ENCODE results near the gene RAC3. TPM values are rescaled to one million over a fixed set of nuclear protein-coding genes. Genes with fewer than 3 reads are reported as not detected.

Gene RAC3
- total RNA-seq, 1 donor from 2014 or later: 8.9 TPM

- DNase-seq (ENCODE audit: low spot score): no peak
These were observed 44.7 kb downstream of the RAC3 start for GRCh38 chr17:82076018-82076784.

- DNase-seq (ENCODE audit: low spot score): no peak
These were observed 45.5 kb downstream of the RAC3 start for GRCh38 chr17:82076785-82077591.

- no peak for DNase-seq (ENCODE audit: low spot score)
These were observed 46.3 kb downstream of the RAC3 start for GRCh38 chr17:82077617-82078358.

GRCh38 chr17:82078433-82078832 is 47.0 kb downstream of the RAC3 start:
- DNase-seq (ENCODE audit: low spot score): no peak

GRCh38 chr17:82079001-82079677 is 47.7 kb downstream of the RAC3 start:
- DNase-seq (ENCODE audit: low spot score): no peak

- DNase-seq (ENCODE audit: low spot score): no peak
These were observed 48.7 kb downstream of the RAC3 start for GRCh38 chr17:82080048-82080788.

GRCh38 chr17:82080789-82081464 is 49.4 kb downstream of the RAC3 start:
- DNase-seq (ENCODE audit: low spot score): no peak

- DNase-seq (ENCODE audit: low spot score): no peak
These were observed 50.1 kb downstream of the RAC3 start for GRCh38 chr17:82081546-82081945.

GRCh38 chr17:82081966-82082365 is 50.5 kb downstream of the RAC3 start:
- no peak for DNase-seq (ENCODE audit: low spot score)

GRCh38 chr17:82082456-82082855 is 51.0 kb downstream of the RAC3 start:
- DNase-seq (ENCODE audit: low spot score): no peak

GRCh38 chr17:82083009-82083408 is 51.5 kb downstream of the RAC3 start:
- no peak for DNase-seq (ENCODE audit: low spot score)

Other genes starting within 250 kb of the RAC3 start
- gene GCGR, start 227.5 kb upstream of the RAC3 start, total RNA-seq: 0.20 TPM
- gene MCRIP1, start 198.4 kb upstream of the RAC3 start, total RNA-seq: 85.3 TPM
- gene PPP1R27, start 196.6 kb upstream of the RAC3 start, total RNA-seq: not detected
- 611 TPM for gene P4HB, start 171.1 kb upstream of the RAC3 start, total RNA-seq
- gene ARHGDIA, start 160.3 kb upstream of the RAC3 start, total RNA-seq: 340 TPM
- gene ALYREF, start 140.1 kb upstream of the RAC3 start, total RNA-seq: 48.1 TPM
- 124 TPM for gene ANAPC11, start 140.0 kb upstream of the RAC3 start, total RNA-seq
- gene NPB, start 129.4 kb upstream of the RAC3 start, total RNA-seq: 0.55 TPM
- 66.0 TPM for gene PCYT2, start 120.3 kb upstream of the RAC3 start, total RNA-seq
- 58.1 TPM for gene SIRT7, start 113.5 kb upstream of the RAC3 start, total RNA-seq
- gene MAFG, start 103.9 kb upstream of the RAC3 start, total RNA-seq: 31.6 TPM
- gene PYCR1, start 94.4 kb upstream of the RAC3 start, total RNA-seq: 12.6 TPM
- not detected for gene MYADML2, start 84.4 kb upstream of the RAC3 start, total RNA-seq
- 1.3 TPM for gene NOTUM, start 70.5 kb upstream of the RAC3 start, total RNA-seq
- gene ASPSCR1, start 54.0 kb upstream of the RAC3 start, total RNA-seq: 45.4 TPM
- 43.4 TPM for gene CENPX, start 8.8 kb upstream of the RAC3 start, total RNA-seq
- gene LRRC45, start 8.4 kb upstream of the RAC3 start, total RNA-seq: 26.4 TPM
- gene DCXR, start 6.0 kb downstream of the RAC3 start, total RNA-seq: 102 TPM
- gene RFNG, start 20.1 kb downstream of the RAC3 start, total RNA-seq: 51.6 TPM
- 107 TPM for gene GPS1, start 20.2 kb downstream of the RAC3 start, total RNA-seq
- 92.4 TPM for gene DUS1L, start 34.1 kb downstream of the RAC3 start, total RNA-seq
- gene FASN, start 66.6 kb downstream of the RAC3 start, total RNA-seq: 181 TPM
- gene CCDC57, start 181.2 kb downstream of the RAC3 start, total RNA-seq: 56.9 TPM
- gene SLC16A3, start 197.4 kb downstream of the RAC3 start, total RNA-seq: 95.7 TPM
- 161 TPM for gene CSNK1D, start 242.0 kb downstream of the RAC3 start, total RNA-seq

All from mucosa of gallbladder (tissue), 1 donor.